IPS-20b (cell line): ENCODE results near the gene NKX2-3.

Experiments used
- H3K27ac ChIP-seq: one replicate; pipeline ENCODE4 v1.5.1; 2013; ENCODE audit warnings: low read length
- H3K27me3 ChIP-seq: 2 replicates; pipeline ENCODE4 v1.6.1; 2013; ENCODE audit warnings: mild to moderate bottlenecking, low read length, inconsistent platforms; ENCODE audit not compliant: insufficient read depth
- H3K36me3 ChIP-seq: 2 replicates; pipeline ENCODE4 v1.6.1; 2013; ENCODE audit warnings: low read depth, mild to moderate bottlenecking, inconsistent platforms, low read length, moderate library complexity; ENCODE audit not compliant: insufficient read depth
- H3K4me1 ChIP-seq: 2 replicates; pipeline ENCODE4 v1.6.1; 2013; ENCODE audit warnings: mild to moderate bottlenecking, control low read depth, inconsistent platforms, low read length, moderate library complexity; ENCODE audit not compliant: insufficient read depth
- H3K4me3 ChIP-seq: 2 replicates; pipeline ENCODE4 v1.5.1; 2013; ENCODE audit warnings: mild to moderate bottlenecking, low read length, inconsistent platforms
- H3K9ac ChIP-seq: 2 replicates; pipeline ENCODE4 v1.6.1; 2013; ENCODE audit warnings: low read depth, mild to moderate bottlenecking, inconsistent platforms, low read length, moderate library complexity
- H3K9me3 ChIP-seq: 2 replicates; pipeline ENCODE4 v1.6.1; 2013; ENCODE audit warnings: mild to moderate bottlenecking, low read depth, low read length, inconsistent platforms; ENCODE audit not compliant: insufficient read depth

NKX2-3 gene

GRCh38 chr10:99520847-99521764 is 11.6 kb upstream of the NKX2-3 start:
- no peaks in the 10 kb centered on the region; the same call in 1 of the 2 replicates for H3K9me3 ChIP-seq
- peaks cover 24% of the 10 kb centered on the region for H3K4me1 ChIP-seq
- no peak overlapping the region for H3K9ac ChIP-seq
- H3K27ac ChIP-seq = no peak overlapping the region
- no peak overlapping the region for H3K4me3 ChIP-seq
- H3K36me3 ChIP-seq = no peaks in the 10 kb centered on the region
- H3K27me3 ChIP-seq = peaks cover 100% of the 10 kb centered on the region

GRCh38 chr10:99521765-99522469 is 10.8 kb upstream of the NKX2-3 start:
- Histone ChIP-seq H3K4me3 (no peak overlapping the region), H3K9me3 (no peaks in the 10 kb centered on the region; the same call in 1 of the 2 replicates)

GRCh38 chr10:99522470-99523250 is 10.1 kb upstream of the NKX2-3 start:
- Histone ChIP-seq H3K27ac (no peak overlapping the region), H3K4me1 (peaks cover 24% of the 10 kb centered on the region), H3K9me3 (no peaks in the 10 kb centered on the region; the same call in 1 of the 2 replicates), H3K9ac (no peak overlapping the region), H3K4me3 (peak overlapping the region; percentile 56), H3K27me3 (peaks cover 100% of the 10 kb centered on the region), H3K36me3 (no peaks in the 10 kb centered on the region)

More at GRCh38 chr10:99521765-99522469, 10.8 kb upstream of the NKX2-3 start:
- peaks cover 100% of the 10 kb centered on the region for H3K27me3 ChIP-seq
- H3K4me1 ChIP-seq = peaks cover 24% of the 10 kb centered on the region
- no peak overlapping the region for H3K9ac ChIP-seq
- no peak overlapping the region for H3K27ac ChIP-seq
- no peaks in the 10 kb centered on the region for H3K36me3 ChIP-seq

GRCh38 chr10:99523251-99523773 is 9.4 kb upstream of the NKX2-3 start:
- Histone ChIP-seq H3K9ac (no peak overlapping the region), H3K4me1 (peaks cover 24% of the 10 kb centered on the region), H3K27me3 (peaks cover 100% of the 10 kb centered on the region), H3K4me3 (peak overlapping the region; percentile 56), H3K27ac (no peak overlapping the region), H3K9me3 (no peaks in the 10 kb centered on the region; the same call in 1 of the 2 replicates), H3K36me3 (no peaks in the 10 kb centered on the region)

- Histone ChIP-seq H3K36me3 (no peaks in the 10 kb centered on the region), H3K9me3 (no peaks in the 10 kb centered on the region; the same call in 1 of the 2 replicates), H3K27ac (no peak overlapping the region), H3K4me1 (peaks cover 24% of the 10 kb centered on the region), H3K27me3 (peaks cover 100% of the 10 kb centered on the region), H3K9ac (no peak overlapping the region), H3K4me3 (peak overlapping the region; percentile 56; the same call in 1 of the 2 replicates)
Measured at GRCh38 chr10:99524050-99524666, 8.6 kb upstream of the NKX2-3 start.

GRCh38 chr10:99524736-99525380 is 7.9 kb upstream of the NKX2-3 start:
- H3K27ac ChIP-seq = no peak overlapping the region
- H3K4me3 ChIP-seq = no peak overlapping the region
- peaks cover 22% of the 10 kb centered on the region for H3K4me1 ChIP-seq
- no peaks in the 10 kb centered on the region for H3K36me3 ChIP-seq
- peaks cover 100% of the 10 kb centered on the region for H3K27me3 ChIP-seq
- no peaks in the 10 kb centered on the region; the same call in 1 of the 2 replicates for H3K9me3 ChIP-seq
- H3K9ac ChIP-seq = no peak overlapping the region

- Histone ChIP-seq H3K4me1 (peaks cover 21% of the 10 kb centered on the region), H3K4me3 (no peak overlapping the region), H3K27me3 (peaks cover 100% of the 10 kb centered on the region), H3K27ac (no peak overlapping the region), H3K36me3 (no peaks in the 10 kb centered on the region), H3K9ac (no peak overlapping the region), H3K9me3 (no peaks in the 10 kb centered on the region; the same call in 1 of the 2 replicates)
Measured at GRCh38 chr10:99525897-99526296, 6.8 kb upstream of the NKX2-3 start.

- H3K4me1 ChIP-seq = peaks cover 16% of the 10 kb centered on the region
- H3K36me3 ChIP-seq = no peaks in the 10 kb centered on the region
- H3K27me3 ChIP-seq = peaks cover 100% of the 10 kb centered on the region
- no peak overlapping the region for H3K4me3 ChIP-seq
- no peak overlapping the region for H3K27ac ChIP-seq
- no peak overlapping the region for H3K9ac ChIP-seq
- H3K9me3 ChIP-seq = peaks cover 8% of the 10 kb centered on the region; the same call in 1 of the 2 replicates
Measured at GRCh38 chr10:99526861-99527504, 5.8 kb upstream of the NKX2-3 start.

- Histone ChIP-seq H3K9me3 (peaks cover 14% of the 10 kb centered on the region; the same call in 1 of the 2 replicates), H3K27ac (no peak overlapping the region), H3K27me3 (peaks cover 100% of the 10 kb centered on the region), H3K4me1 (peaks cover 16% of the 10 kb centered on the region), H3K9ac (no peak overlapping the region), H3K4me3 (no peak overlapping the region), H3K36me3 (no peaks in the 10 kb centered on the region)
Measured at GRCh38 chr10:99527526-99528493, 4.9 kb upstream of the NKX2-3 start.
